ENCODE results near the gene LYPLAL1. TPM values are rescaled to one million over a fixed set of nuclear protein-coding genes. Genes with fewer than 3 reads are reported as not detected.

Gene LYPLAL1
- total RNA-seq, 2 experiments from 2014 or later, result 24.5 to 30.0 TPM

- Mint-ChIP-seq H3K36me3 (ENCODE audit: low read depth) (peaks cover 17% of the 10 kb centered on the region), H3K9me3 (no peaks in the 10 kb centered on the region), H3K4me1 (ENCODE audit: low read depth) (no peaks in the 10 kb centered on the region), H3K27ac (no peak overlapping the region), H3K27me3 (no peaks in the 10 kb centered on the region), H3K4me3 (no peak overlapping the region)
- POLR2A ChIA-PET, result no interaction called here
- DNase-seq, result no peak
- intact Hi-C loops (cut with micrococcal nuclease), result no loop called here
- no peak for ATAC-seq
- CTCF ChIA-PET, result no interaction called here
- TF ChIP-seq CTCF (IDR thresholded peaks at IDR 0.05), result no peak
Measured at GRCh38 chr1:219220945-219221344, 47.3 kb downstream of the LYPLAL1 start.

- ATAC-seq (no peak), DNase-seq (no peak)
- intact Hi-C loops (cut with micrococcal nuclease), result no loop called here
- TF ChIP-seq CTCF (IDR thresholded peaks at IDR 0.05), result no peak
- POLR2A ChIA-PET, result interaction anchor here (0.6 kb wide), 1 partner anchor 916 kb away, joined by 3 read pairs; no protein-coding TSS in a partner anchor
- H3K27me3 Mint-ChIP-seq, result no peaks in the 10 kb centered on the region
- CTCF ChIA-PET, result no interaction called here
- H3K4me1 Mint-ChIP-seq (ENCODE audit: low read depth), result no peaks in the 10 kb centered on the region
- H3K27ac Mint-ChIP-seq, result no peak overlapping the region
- H3K36me3 Mint-ChIP-seq (ENCODE audit: low read depth), result peaks cover 13% of the 10 kb centered on the region
- no peaks in the 10 kb centered on the region for H3K9me3 Mint-ChIP-seq
- no peak overlapping the region for H3K4me3 Mint-ChIP-seq
Measured at GRCh38 chr1:219223496-219223895, 49.8 kb downstream of the LYPLAL1 start.

GRCh38 chr1:219226196-219226595, 52.5 kb downstream of the LYPLAL1 start:
- CTCF ChIA-PET, result no interaction called here
- no peak for TF ChIP-seq CTCF (IDR thresholded peaks at IDR 0.05)
- no peak overlapping the region for H3K27ac Mint-ChIP-seq
- H3K36me3 Mint-ChIP-seq (ENCODE audit: low read depth), result peaks cover 9% of the 10 kb centered on the region
- DNase-seq, result no peak
- no peak for ATAC-seq
- POLR2A ChIA-PET, result no interaction called here
- no peak overlapping the region for H3K4me3 Mint-ChIP-seq
- no peaks in the 10 kb centered on the region for H3K9me3 Mint-ChIP-seq
- intact Hi-C loops (cut with micrococcal nuclease), result no loop called here
- no peaks in the 10 kb centered on the region for H3K4me1 Mint-ChIP-seq (ENCODE audit: low read depth)
- no peaks in the 10 kb centered on the region for H3K27me3 Mint-ChIP-seq

- CTCF ChIA-PET, result no interaction called here
Measured at GRCh38 chr1:219227360-219228057, 53.8 kb downstream of the LYPLAL1 start.

GRCh38 chr1:219228058-219228419, 54.4 kb downstream of the LYPLAL1 start:
- Mint-ChIP-seq H3K27ac (no peak overlapping the region), H3K4me3 (no peak overlapping the region), H3K4me1 (ENCODE audit: low read depth) (no peaks in the 10 kb centered on the region), H3K36me3 (ENCODE audit: low read depth) (peaks cover 7% of the 10 kb centered on the region), H3K9me3 (no peaks in the 10 kb centered on the region), H3K27me3 (no peaks in the 10 kb centered on the region)
- intact Hi-C loops (cut with micrococcal nuclease), result no loop called here
- POLR2A ChIA-PET, result no interaction called here
- CTCF ChIA-PET, result no interaction called here
- DNase-seq, result no peak
- ATAC-seq, result no peak
- no peak for TF ChIP-seq CTCF (IDR thresholded peaks at IDR 0.05)

More at GRCh38 chr1:219227360-219228057, 53.8 kb downstream of the LYPLAL1 start:
- Mint-ChIP-seq H3K27me3 (no peaks in the 10 kb centered on the region), H3K4me1 (ENCODE audit: low read depth) (no peaks in the 10 kb centered on the region), H3K9me3 (no peaks in the 10 kb centered on the region), H3K27ac (no peak overlapping the region), H3K4me3 (no peak overlapping the region), H3K36me3 (ENCODE audit: low read depth) (peaks cover 8% of the 10 kb centered on the region)
- no peak for ATAC-seq
- intact Hi-C loops (cut with micrococcal nuclease), result no loop called here
- DNase-seq, result no peak
- POLR2A ChIA-PET, result no interaction called here
- TF ChIP-seq CTCF (IDR thresholded peaks at IDR 0.05), result no peak
